CD4-positive, CD25-positive, alpha-beta regulatory T cell (primary cell): ENCODE data around the gene RUBCN. TPM values are rescaled to one million over a fixed set of nuclear protein-coding genes. Genes with fewer than 3 reads are reported as not detected.
"Not testable (repeated sequence)": the region's sequence is repeated elsewhere in the genome, so short reads cannot be mapped to it uniquely, and the experiment has no call there.

Experiments used
- ATAC-seq, 2 donors: fragments of 150-1000 bp; cut with Tn5 transposase; one replicate each; pipeline ENCODE4 v1.10.0; 2021; ENCODE audit warnings: low read depth in 2 of 2, moderate number of reproducible peaks in 2 of 2, moderate library complexity in 1 of 2
- DNase-seq, 3 donors: peaks; one replicate each; pipeline versions ENCODE4 v3.0.0 to v3.0.0-alpha.2; 2012 to 2022; ENCODE audit warnings: mixed read lengths in 1 of 3
- H3K27ac ChIP-seq: one replicate; pipeline ENCODE4 v1.7.0; 2013; ENCODE audit warnings: mild to moderate bottlenecking, low read length; ENCODE audit not compliant: insufficient read depth, poor library complexity, severe bottlenecking
- H3K27me3 ChIP-seq: one replicate; pipeline ENCODE4 v1.7.0; 2013; ENCODE audit warnings: low read length; ENCODE audit not compliant: control insufficient read depth, insufficient read depth
- H3K36me3 ChIP-seq: one replicate; pipeline ENCODE4 v1.7.0; 2013; ENCODE audit warnings: mild to moderate bottlenecking, low read length, moderate library complexity; ENCODE audit not compliant: control insufficient read depth, insufficient read depth
- H3K4me1 ChIP-seq: 2 replicates; pipeline ENCODE4 v1.7.0; 2013; ENCODE audit warnings: mild to moderate bottlenecking, low read length; ENCODE audit not compliant: insufficient read depth, control insufficient read depth, poor library complexity, severe bottlenecking
- H3K4me3 ChIP-seq: one replicate; pipeline ENCODE4 v1.7.0; 2013; ENCODE audit warnings: low read depth, mild to moderate bottlenecking, low read length, moderate library complexity
- H3K9me3 ChIP-seq, 2 experiments: 1 replicate in 1 of 2; 2 replicates in 1 of 2; pipeline ENCODE4 v1.7.0; 2013; ENCODE audit warnings: low read length in 2 of 2, mild to moderate bottlenecking in 1 of 2, moderate library complexity in 1 of 2; ENCODE audit not compliant: control insufficient read depth in 2 of 2
- H3K27ac Mint-ChIP-seq, 3 donors: one replicate each; pipeline ENCODE4 v1.8.0; 2020 to 2022; ENCODE audit warnings: mild to moderate bottlenecking in 3 of 3, mixed read lengths in 3 of 3, moderate library complexity in 2 of 3
- H3K27me3 Mint-ChIP-seq: one replicate; pipeline ENCODE4 v1.8.0; 2022; ENCODE audit warnings: mild to moderate bottlenecking, mixed read lengths
- H3K36me3 Mint-ChIP-seq: one replicate; pipeline ENCODE4 v1.8.0; 2020; ENCODE audit warnings: mixed read lengths
- H3K4me1 Mint-ChIP-seq, 4 donors: one replicate each; pipeline ENCODE4 v1.8.0; 2020 to 2022; ENCODE audit warnings: mixed read lengths in 4 of 4, mild to moderate bottlenecking in 1 of 4
- H3K4me3 Mint-ChIP-seq, 4 donors: one replicate each; pipeline ENCODE4 v1.8.0; 2020 to 2022; ENCODE audit warnings: mild to moderate bottlenecking in 4 of 4, mixed read lengths in 4 of 4, moderate library complexity in 3 of 4
- H3K9me3 Mint-ChIP-seq, 7 donors: one replicate each; pipeline ENCODE4 v1.8.0; 2020 to 2022; ENCODE audit warnings: mixed read lengths in 7 of 7, mild to moderate bottlenecking in 3 of 7, moderate library complexity in 2 of 7
- polyA plus RNA-seq, 4 donors: library from polyadenylated mRNA; unstranded; fragments of 300-500 nt; fragmentation: Illumina TruSeq; gene quantifications; one replicate each; pipeline ENCODE4 v1.2.3, GENCODE V29; 2021
- total RNA-seq: library from RNA; stranded (reverse); gene quantifications from one replicate; pipeline ENCODE4 v1.2.3, GENCODE V29; 2022

RUBCN gene
- total and polyA plus RNA-seq, 5 donors from 2014 or later, result 17.5 to 58.5 (median 20.5) TPM

DNA sequence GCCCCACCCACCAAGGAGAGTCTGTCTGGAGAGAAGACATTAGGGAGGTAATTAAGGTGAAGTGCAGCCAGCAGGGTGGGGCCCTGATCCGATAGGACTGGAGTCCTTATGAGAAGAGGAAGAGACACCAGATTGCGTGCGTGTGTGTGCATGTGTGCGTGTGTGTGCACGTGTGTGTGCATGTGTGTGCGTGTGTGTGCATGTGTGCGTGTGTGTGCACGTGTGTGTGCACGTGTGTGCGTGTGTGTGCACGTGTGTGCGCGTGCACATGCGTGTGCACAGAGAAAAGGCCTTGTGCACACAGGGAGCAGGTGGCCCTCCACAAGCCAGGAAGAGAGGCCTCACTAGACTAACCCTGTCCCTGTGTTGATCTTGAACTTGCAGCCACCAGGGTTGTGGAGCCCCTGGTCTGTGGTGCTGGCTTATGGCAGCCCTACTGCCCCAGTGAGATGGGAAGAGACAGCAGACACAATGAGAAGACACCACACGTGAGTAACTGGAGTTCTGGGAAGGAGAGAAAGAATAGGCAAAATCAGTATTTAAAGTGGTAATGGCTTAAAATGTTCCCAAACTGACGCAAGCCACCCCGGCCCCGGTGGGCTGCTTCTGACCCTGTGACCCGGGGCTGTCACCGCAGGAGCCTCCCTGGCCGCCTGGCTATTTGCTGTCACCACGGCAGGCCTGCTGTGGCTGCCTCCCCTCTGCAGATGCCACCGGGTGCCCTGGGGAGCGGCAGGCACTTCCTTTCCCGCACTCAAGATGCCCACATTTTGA lies 73.2 kb downstream of the RUBCN start:
- ATAC-seq, result not testable (repeated sequence)

DNA sequence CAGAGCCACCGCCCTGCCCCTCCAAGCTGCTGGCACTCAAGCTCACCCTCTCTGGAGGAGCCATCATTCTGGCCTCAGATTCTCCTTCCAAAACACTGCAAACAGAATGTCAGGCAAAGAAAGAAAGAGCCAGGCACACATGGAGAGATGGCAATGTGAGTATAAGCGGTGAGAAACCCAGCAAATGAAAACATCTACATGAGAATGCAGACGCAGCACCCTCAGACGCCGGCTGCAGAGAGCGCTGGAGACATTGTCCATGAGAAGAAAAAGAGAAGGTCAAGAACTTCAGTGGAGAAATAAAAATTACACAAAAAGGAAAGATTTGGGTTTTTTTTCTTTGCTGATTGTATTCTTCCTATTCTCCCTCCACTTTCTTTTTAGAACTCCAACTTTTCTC lies 74.4 kb downstream of the RUBCN start:
- not testable (repeated sequence) for ATAC-seq, H3K36me3 Mint-ChIP-seq, H3K27me3 Mint-ChIP-seq, H3K36me3 ChIP-seq, H3K27ac ChIP-seq, H3K27me3 ChIP-seq, H3K27ac Mint-ChIP-seq, H3K4me3 ChIP-seq, H3K9me3 Mint-ChIP-seq, H3K4me1 ChIP-seq, DNase-seq, H3K9me3 ChIP-seq, H3K4me1 Mint-ChIP-seq
- H3K4me3 Mint-ChIP-seq, result peak overlapping the region in 2 of 4 donors; percentile 48 to 49

More for the DNA sequence above, 73.2 kb downstream of the RUBCN start:
- H3K9me3 ChIP-seq, H3K27me3 Mint-ChIP-seq, H3K4me1 ChIP-seq, H3K27me3 ChIP-seq, H3K36me3 ChIP-seq, H3K4me3 ChIP-seq, H3K9me3 Mint-ChIP-seq, H3K27ac ChIP-seq, H3K36me3 Mint-ChIP-seq, H3K27ac Mint-ChIP-seq, H3K4me1 Mint-ChIP-seq, H3K4me3 Mint-ChIP-seq, DNase-seq: not testable (repeated sequence)

DNA sequence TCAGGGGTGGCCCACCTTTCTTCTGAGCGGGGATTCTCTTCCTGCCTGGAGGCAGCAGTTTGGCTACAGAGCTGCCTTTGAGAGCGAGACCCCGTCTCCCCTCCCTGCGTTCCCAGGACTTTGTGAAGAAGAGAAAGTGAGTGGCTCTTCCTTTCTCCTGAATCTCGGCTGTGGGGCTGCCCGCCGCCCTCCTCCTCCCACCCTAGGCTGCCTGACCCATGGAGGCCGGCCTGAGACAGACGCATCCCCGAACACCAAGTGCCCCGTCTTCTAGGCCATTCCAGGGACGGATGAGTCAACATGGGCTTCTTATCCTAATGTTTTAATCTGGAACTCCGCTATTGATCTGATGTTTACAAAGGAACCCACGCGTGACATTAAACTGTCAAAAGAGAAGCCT lies 74.8 kb downstream of the RUBCN start:
- not testable (repeated sequence) for ATAC-seq, H3K4me1 ChIP-seq, H3K9me3 ChIP-seq, H3K27ac Mint-ChIP-seq, H3K27me3 Mint-ChIP-seq, H3K36me3 ChIP-seq, H3K27me3 ChIP-seq, DNase-seq, H3K4me3 ChIP-seq, H3K36me3 Mint-ChIP-seq, H3K4me1 Mint-ChIP-seq, H3K9me3 Mint-ChIP-seq, H3K27ac ChIP-seq
- H3K4me3 Mint-ChIP-seq, result peak overlapping the region in 2 of 4 donors; percentile 48 to 49

DNA sequence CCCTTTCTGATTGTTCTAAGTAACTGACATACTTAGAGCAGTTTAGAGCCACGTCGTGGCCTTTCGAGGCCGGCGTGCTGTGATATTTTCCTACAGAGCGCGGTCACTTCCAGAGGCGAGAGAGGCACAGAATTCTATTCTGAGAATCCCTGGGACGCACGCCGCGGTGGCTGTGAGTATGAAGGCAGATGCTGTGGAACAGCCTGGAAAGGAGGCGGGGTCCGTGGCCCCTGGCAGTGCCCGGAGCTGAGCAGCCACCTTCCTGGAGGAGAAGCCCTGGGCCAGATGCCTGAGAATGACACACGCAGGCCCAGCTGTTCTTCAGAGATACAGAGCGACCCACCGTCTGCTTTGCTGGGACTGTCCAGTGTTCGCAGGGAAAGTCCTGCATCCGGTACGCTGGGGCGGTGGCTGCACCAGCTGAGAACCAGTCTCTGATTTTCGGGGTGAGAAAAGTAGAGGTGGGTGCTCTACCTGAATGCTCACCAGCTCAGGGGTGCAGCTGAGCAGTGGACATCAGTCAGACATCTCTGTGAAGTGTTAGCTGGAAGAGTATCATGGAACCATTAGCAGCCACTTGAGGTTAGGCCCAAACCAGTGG lies 75.4 kb downstream of the RUBCN start:
- not testable (repeated sequence) for H3K27me3 Mint-ChIP-seq, ATAC-seq, H3K4me3 ChIP-seq, H3K27ac ChIP-seq, H3K27me3 ChIP-seq, DNase-seq, H3K9me3 ChIP-seq, H3K36me3 ChIP-seq, H3K4me1 Mint-ChIP-seq, H3K36me3 Mint-ChIP-seq, H3K9me3 Mint-ChIP-seq, H3K4me3 Mint-ChIP-seq, H3K4me1 ChIP-seq
- H3K27ac Mint-ChIP-seq, result peak overlapping the region in 1 of 3 donors; percentile 32

DNA sequence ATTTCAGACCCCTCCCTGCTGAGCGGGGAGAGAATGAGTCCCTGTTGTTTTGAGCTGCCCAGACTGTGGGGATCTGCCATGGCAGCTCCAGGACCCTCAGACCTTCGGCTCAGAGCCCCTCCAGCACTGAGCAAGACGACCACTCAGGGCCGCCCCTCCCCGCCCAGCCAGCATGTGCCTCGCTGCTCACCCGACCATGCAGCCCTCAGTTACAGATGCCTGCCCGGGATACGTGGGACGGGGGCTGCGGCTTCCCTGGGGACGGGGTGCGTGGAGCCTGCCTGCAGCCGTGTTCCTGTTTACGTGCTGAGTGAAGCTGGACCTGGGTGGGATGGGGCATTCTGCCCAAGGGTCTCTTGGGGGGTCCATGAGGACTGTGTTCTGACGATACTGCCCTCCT lies 77.0 kb downstream of the RUBCN start:
- H3K27ac ChIP-seq, H3K4me1 Mint-ChIP-seq: not testable (repeated sequence)

DNA sequence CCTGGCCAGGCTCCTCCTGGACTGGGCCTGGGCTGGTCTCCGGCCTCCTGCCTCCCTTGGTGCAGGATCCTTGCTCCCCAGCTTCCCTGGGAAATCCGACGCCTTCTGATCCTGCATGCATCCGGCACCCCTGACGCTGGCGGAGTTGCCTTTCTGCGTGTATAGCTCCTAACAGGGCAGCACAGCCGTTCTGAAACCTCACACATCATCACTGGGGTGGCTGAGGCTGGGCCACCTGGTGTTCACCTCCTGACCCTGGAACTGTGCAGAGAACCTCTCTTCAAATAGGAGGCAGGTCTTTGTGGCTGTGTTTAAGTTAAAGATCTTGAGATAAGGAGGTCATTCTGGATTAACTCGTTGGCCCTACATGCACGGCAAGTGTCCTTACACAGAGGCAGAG lies 77.6 kb downstream of the RUBCN start:
- H3K27ac ChIP-seq, H3K9me3 ChIP-seq, H3K27me3 ChIP-seq, H3K4me3 ChIP-seq, H3K4me1 ChIP-seq, H3K27me3 Mint-ChIP-seq, H3K4me3 Mint-ChIP-seq, ATAC-seq, H3K36me3 ChIP-seq, H3K4me1 Mint-ChIP-seq, H3K9me3 Mint-ChIP-seq, DNase-seq, H3K36me3 Mint-ChIP-seq, H3K27ac Mint-ChIP-seq: not testable (repeated sequence)

More for the DNA sequence above, 77.0 kb downstream of the RUBCN start:
- not testable (repeated sequence) for H3K4me3 Mint-ChIP-seq, ATAC-seq, H3K27ac Mint-ChIP-seq, H3K4me3 ChIP-seq, H3K27me3 ChIP-seq, H3K36me3 ChIP-seq, H3K9me3 Mint-ChIP-seq, H3K27me3 Mint-ChIP-seq, H3K36me3 Mint-ChIP-seq, DNase-seq, H3K9me3 ChIP-seq, H3K4me1 ChIP-seq

DNA sequence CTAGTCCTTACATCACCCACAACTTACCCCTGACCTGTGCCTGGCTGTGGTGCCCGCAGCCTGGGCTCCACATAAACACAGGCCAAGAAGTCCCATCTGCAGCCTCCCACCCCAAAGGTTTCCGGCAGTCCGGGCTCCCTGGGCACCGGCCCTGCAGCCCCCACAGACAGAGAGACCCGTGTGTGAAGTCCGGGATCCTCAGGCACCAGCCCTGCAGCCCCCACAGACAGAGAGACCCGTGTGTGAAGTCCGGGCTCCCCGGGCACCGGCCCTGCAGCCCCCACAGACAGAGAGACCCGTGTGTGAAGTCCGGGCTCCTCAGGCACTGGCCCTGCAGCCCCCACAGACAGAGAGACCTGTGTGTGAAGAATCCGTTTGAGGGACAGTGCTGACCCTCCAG lies 78.0 kb downstream of the RUBCN start:
- H3K36me3 ChIP-seq, H3K27me3 ChIP-seq, H3K27ac ChIP-seq, H3K9me3 Mint-ChIP-seq, H3K27me3 Mint-ChIP-seq, H3K4me1 ChIP-seq, H3K4me3 ChIP-seq, H3K9me3 ChIP-seq, H3K36me3 Mint-ChIP-seq, DNase-seq, ATAC-seq, H3K4me3 Mint-ChIP-seq, H3K27ac Mint-ChIP-seq, H3K4me1 Mint-ChIP-seq: not testable (repeated sequence)
